NB4 (cell line): ENCODE results near the gene RNF175.

ENCODE experiments used
- POLR2A ChIP-seq: IDR thresholded peaks from 2 replicates; pipeline ENCODE4 v1.6.1; 2011; ENCODE audit warnings: mild to moderate bottlenecking; ENCODE audit not compliant: insufficient read length; ENCODE audit errors: extremely low read depth
- TF ChIP-seq, protein P1 (sequence below): IDR thresholded peaks from one replicate; pipeline ENCODE4 v1.5.1; 2012; ENCODE audit warnings: low read depth, low read length

GRCh38 chr4:153781280-153781679 is 21.5 kb upstream of the RNF175 start:
- TF ChIP-seq POLR2A: no peak
- TF ChIP-seq, protein P1, sequence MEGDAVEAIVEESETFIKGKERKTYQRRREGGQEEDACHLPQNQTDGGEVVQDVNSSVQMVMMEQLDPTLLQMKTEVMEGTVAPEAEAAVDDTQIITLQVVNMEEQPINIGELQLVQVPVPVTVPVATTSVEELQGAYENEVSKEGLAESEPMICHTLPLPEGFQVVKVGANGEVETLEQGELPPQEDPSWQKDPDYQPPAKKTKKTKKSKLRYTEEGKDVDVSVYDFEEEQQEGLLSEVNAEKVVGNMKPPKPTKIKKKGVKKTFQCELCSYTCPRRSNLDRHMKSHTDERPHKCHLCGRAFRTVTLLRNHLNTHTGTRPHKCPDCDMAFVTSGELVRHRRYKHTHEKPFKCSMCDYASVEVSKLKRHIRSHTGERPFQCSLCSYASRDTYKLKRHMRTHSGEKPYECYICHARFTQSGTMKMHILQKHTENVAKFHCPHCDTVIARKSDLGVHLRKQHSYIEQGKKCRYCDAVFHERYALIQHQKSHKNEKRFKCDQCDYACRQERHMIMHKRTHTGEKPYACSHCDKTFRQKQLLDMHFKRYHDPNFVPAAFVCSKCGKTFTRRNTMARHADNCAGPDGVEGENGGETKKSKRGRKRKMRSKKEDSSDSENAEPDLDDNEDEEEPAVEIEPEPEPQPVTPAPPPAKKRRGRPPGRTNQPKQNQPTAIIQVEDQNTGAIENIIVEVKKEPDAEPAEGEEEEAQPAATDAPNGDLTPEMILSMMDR: no peak
